HuH-7 (cell line): ENCODE results near the gene LYRM7.
"Not testable (repeated sequence)": the region's sequence is repeated elsewhere in the genome, so short reads cannot be mapped to it uniquely, and the experiment has no call there.

Source experiments
- DNase-seq: peaks from one replicate; pipeline ENCODE4 v3.0.0; 2011; ENCODE audit warnings: low spot score

LYRM7 gene

GRCh38 chr5:131180407-131180806 lies 9.7 kb downstream of the LYRM7 start:
- no peak for DNase-seq

GRCh38 chr5:131182839-131183238 lies 12.1 kb downstream of the LYRM7 start:
- DNase-seq = no peak

DNA sequence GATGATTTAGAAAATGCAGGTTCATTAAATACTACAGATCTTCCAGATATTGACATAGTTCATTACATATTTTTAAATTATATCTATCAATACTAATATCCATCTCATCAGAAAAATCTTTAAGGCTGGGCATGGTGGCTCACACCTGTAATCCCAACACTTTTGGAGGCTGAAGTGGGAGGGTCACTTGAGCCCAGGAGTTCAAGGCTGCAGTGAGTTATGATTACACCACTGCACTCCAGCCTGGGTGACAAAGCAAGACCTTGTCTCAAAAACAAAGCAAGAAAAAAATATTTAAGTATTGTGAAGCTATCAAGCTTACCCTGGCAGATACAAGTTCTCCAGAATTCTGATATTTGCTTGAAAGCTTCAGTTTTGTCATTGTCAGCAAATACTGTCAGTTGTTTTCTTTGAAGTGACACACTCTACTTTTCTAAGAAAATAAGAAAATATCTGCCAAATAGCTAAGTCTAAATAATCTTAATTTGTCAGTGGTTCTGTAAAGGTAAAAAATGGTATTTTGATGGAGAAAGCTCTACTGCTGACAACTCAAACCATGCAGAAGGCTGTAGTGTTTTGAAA lies 14.9 kb downstream of the LYRM7 start:
- no peak for DNase-seq

DNA sequence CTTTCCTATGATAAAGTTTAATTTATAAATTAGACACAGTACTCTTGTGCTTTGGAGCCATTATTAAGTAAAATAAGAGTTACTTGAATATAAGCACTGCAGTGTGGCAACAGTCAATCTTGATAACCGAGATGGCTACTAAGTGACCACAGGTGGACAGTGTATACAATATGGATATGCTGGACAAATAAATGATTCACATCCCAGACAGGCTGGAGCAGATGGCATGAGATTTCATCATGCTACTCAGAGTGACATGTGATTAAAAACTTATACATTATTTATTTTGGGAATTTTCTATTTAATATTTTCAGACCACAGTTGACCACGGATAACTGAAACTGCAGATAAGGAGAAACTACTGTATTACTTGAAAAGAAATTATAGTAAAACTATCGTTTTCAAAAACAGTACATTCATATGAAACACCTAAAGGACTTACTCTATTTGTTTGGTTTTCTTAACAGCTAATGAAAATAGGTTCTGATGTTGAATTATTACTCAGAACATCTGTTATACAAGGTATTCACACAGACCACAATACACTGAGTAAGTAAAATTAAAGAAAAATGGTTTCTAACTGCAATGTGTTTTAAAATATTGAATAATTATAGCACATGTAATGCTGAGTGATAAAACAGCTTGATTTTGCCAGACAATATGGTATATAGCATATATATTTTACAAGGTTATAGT lies 16.0 kb downstream of the LYRM7 start:
- no peak for DNase-seq

DNA sequence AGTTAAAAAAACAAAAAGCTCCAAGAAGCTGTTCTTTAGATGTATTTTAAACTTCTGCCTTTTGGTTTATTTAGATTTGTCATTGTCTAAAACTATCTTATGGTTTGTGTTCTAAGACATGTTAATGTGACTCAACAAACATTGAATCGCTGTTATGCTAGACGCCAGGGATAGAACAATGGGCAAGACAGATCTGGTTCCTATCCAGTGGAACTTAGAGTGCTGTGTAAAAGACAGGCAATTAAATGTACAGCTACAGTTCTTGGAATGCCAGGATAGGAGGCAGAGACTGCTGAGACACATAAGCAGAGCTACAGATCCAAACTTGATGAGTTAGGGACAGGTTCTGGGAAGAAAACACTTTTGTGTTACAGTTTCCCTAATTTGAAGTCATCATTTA lies 22.4 kb downstream of the LYRM7 start:
- DNase-seq = no peak

GRCh38 chr5:131193897-131194296 lies 23.2 kb downstream of the LYRM7 start:
- DNase-seq = not testable (repeated sequence)

DNA sequence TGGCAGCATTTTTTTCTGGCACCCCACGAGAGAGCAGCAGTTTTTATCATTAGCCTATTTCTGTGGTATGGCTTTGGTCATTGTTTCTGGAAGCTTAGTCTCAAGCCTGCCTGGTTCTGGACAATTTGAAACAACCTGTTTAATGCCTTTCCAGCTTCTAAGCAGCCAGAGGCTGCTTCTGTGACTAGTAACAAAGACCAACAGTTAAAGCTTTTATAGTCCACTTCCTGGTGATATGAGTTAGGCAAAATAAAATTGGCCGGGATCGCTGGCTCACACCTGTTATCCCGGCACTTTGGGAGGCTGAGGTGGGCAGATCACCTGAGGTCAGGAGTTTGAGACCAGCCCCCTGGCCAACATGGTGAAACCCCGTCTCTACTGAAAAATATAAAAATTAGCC lies 24.0 kb downstream of the LYRM7 start:
- no peak for DNase-seq

- DNase-seq = no peak
Measured at GRCh38 chr5:131195696-131196095, 25.0 kb downstream of the LYRM7 start.

GRCh38 chr5:131196331-131196730 lies 25.6 kb downstream of the LYRM7 start:
- DNase-seq = no peak

- DNase-seq = no peak
Measured at GRCh38 chr5:131198625-131199024, 27.9 kb downstream of the LYRM7 start.

GRCh38 chr5:131200560-131200959 lies 29.8 kb downstream of the LYRM7 start:
- no peak for DNase-seq

DNA sequence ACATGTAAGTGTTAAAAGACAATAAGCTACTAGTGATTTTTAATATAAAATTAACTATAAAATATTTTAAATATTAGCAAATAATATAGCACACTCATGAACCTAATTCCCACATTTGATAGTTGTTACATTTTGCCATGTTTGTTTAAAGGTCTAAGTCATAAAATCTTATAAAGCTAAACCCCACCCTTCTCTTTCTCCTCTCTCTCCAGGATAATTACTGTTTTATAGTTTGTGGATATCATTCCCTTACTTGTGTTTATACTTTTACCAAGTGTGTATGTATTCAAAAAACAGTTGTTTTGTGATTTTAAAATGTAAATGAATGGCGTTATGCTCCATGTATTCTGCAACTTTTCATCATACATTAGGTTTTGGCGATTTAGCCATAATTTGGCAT lies 34.2 kb downstream of the LYRM7 start:
- DNase-seq = no peak

GRCh38 chr5:131206061-131206460 lies 35.3 kb downstream of the LYRM7 start:
- no peak for DNase-seq

- no peak for DNase-seq
Measured at GRCh38 chr5:131206772-131207171, 36.0 kb downstream of the LYRM7 start.

DNA sequence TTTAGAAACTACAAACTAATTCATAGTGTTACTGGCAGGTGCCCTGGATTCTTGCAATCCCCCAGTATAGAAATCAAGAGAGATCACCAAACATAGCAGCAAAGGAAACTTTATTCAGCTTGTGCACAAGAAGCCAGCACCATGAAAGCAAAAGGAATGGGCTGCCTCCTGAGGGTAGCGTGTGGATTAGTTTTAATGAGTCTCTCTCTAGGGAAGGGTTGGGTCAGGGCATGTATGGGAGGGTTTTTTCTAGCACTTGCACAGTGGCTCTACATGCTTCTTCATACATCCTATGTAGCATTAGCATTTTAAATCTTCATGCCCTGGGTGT lies 38.4 kb downstream of the LYRM7 start:
- DNase-seq = no peak

DNA sequence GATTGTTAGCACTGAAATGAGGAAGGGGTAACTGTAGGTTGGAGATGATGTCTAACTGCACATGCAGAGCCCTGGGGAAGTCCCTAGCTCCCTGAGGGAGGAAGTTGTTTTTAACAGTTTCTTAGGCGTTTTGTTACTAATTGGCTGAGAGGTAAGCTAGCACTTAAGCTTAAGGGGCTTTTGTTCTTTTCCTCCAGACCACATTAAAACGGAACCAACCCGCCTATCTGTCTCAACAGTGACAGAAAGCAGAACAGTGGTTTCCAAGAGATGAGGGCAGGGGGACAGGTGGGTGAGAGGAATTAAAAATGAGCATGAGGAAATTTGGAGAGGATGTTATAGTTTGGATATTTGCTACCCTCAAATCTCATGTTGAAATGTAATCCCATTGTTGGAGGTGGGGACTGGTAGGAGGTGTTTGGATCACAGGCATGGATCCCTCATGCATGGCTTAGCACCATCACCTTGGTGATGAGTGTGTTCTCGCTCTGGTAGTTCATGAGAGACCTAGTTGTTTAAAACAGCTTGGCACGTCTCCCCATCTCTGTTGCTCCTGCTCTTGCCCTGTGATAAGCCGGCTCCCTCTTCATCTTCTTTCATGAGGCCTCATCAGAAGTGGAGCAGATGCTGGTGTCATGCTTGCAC lies 38.9 kb downstream of the LYRM7 start:
- no peak for DNase-seq

- no peak for DNase-seq
Measured at GRCh38 chr5:131210151-131210510, 39.4 kb downstream of the LYRM7 start.

DNA sequence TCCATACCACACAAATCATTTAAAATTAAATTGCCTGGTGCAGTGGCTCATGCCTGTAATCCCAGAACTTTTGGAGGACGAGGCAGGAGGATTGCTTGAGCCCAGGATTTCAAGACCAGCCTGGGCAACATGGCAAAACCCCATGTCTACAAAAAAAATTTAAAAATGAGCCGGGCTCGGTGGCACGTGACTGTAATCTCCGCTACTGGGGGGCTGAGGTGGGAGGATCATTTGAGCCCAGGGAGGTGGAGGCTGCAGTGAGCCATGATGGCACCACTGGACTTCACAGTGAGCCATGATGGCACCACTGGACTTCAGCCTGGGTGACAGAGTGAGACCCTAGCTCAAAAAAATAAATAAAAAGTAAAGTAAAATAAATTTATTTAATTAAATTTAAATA lies 40.9 kb downstream of the LYRM7 start:
- DNase-seq = no peak

DNA sequence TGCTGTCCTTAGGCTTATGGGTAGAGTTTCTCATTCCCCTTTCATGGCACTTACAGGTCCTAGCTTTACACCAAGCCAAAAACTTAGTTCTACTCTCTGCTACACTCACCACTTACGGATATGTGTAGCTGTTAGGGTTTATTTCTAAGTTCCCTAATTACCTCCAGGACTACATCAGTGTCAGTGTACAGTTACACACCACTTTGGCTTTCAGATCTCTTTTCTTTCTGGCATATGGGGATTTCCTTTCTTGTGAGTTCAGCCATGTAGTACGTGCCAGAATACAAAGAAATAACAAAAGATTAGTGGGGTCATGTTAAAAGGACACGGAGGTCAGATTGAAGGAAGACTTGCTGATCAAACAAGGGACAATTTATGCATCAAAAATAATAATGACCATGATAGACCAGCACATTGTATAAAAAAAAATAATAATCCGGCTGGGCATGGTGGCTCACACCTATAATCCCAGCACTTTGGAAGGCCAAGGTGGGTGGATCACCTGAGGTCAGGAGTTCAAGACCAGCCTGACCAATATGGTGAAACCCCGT lies 41.8 kb downstream of the LYRM7 start:
- no peak for DNase-seq

DNA sequence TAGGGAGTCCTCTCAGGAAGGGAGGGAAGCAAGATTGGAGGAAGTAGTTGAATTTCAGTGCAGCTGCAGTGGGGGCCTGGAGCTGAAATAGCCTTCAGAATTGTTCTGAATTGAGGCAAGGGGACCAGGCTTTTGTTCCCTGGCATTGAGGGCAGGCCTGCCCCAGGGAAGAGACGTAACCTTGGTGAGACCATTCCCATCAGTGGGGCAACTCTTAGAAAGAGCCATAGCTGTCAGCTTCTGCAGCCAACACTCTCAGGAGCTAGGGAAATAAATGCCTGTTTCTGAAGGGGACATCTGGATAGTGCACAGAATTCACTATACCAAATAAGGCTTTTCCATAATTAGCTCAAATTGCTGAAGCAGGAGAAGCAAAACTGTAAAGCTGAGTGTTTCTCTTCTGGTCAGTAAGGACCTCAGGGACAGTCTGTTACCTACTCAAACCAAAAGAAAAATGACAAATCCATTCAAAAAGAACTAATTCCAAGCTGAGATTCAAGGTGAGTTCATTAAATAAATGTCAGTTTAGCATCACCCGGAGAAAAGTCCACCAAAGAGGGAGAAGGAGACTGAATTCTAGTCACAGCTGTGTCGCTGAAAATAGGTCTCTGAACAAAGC lies 44.0 kb downstream of the LYRM7 start:
- no peak for DNase-seq

DNA sequence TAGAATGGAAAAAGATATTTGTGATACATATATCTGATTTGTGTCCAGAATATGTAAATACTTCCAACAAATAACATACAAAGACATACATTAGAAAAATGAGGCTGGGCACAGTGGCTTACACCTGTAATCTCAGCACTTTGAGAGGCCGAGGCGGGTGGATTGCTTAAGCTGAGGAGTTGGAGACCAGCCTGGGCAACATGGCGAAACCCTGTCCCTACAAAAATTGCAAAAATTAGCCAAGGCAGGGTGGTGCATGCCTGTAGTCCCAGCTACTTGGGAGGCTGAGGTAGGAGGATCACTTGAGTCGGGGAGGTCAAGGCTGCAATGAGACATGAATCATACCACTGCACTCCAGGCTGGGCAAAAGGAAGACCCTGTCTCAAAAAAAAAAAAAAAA lies 47.0 kb downstream of the LYRM7 start:
- DNase-seq = no peak

GRCh38 chr5:131218392-131218791 lies 47.6 kb downstream of the LYRM7 start:
- DNase-seq = no peak

DNA sequence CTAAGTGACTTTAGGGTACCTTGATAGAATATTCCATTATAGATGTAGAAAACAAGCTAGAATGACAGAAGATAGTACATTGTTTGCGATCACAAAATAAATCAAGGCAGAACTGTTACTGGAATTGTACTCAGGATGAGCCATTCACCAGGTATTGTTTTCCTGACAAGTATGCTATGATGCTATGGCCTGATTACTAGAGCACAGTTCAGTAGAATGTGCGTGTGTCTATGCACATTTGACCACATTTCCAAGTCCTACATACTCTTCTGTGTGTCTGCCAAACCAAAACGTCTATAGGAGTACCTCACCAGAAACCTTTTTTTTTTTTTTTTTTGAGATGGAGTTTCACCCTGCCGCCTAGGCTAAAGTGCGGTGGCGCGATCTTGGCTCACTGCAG lies 49.8 kb downstream of the LYRM7 start:
- DNase-seq = no peak
